Gastrocnemius medialis (tissue), 4 donors: ENCODE results near the gene ZNF287. TPM values are rescaled to one million over a fixed set of nuclear protein-coding genes. Genes with fewer than 3 reads are reported as not detected.

Source experiments
- ATAC-seq, 2 donors: fragments of 150-250 bp; one replicate each; pipeline ENCODE4 v1.9.1; 2016
- DNase-seq, 2 donors: peaks; one replicate each; pipeline ENCODE4 v3.0.0-alpha.2; 2019
- H3K27ac ChIP-seq, 4 donors: fragments of 200-600 bp; sonication (generic); 1 replicate in 1 of 4; 2 replicates in 3 of 4; pipeline ENCODE4 v1.5.1; 2016 to 2018; ENCODE audit warnings: mild to moderate bottlenecking in 2 of 4, moderate library complexity in 1 of 4
- H3K27me3 ChIP-seq, 3 donors: fragments of 200-600 bp; sonication (generic) in 2 of 3; 1 replicate in 1 of 3; 2 replicates in 2 of 3; pipeline versions ENCODE4 v1.5.1 to v1.6.0; 2016 to 2019; ENCODE audit warnings: mild to moderate bottlenecking in 1 of 3, moderate library complexity in 1 of 3
- H3K36me3 ChIP-seq, 2 donors: fragments of 200-600 bp; sonication (generic) in 1 of 2; one replicate each; pipeline ENCODE4 v1.5.1; 2017 to 2018
- H3K4me1 ChIP-seq, 2 donors: fragments of 200-600 bp; sonication (generic) in 1 of 2; one replicate each; pipeline ENCODE4 v1.5.1; 2016 to 2017; ENCODE audit warnings: mild to moderate bottlenecking in 2 of 2
- H3K4me3 ChIP-seq, 4 donors: fragments of 200-600 bp; sonication (generic) in 3 of 4; 1 replicate in 1 of 4; 2 replicates in 3 of 4; pipeline ENCODE4 v1.5.1; 2016 to 2019; ENCODE audit warnings: mild to moderate bottlenecking in 2 of 4
- H3K9me3 ChIP-seq, 3 donors: fragments of 200-600 bp; sonication (generic) in 2 of 3; 1 replicate in 1 of 3; 2 replicates in 2 of 3; pipeline ENCODE4 v1.5.1; 2016 to 2019
- POLR2A ChIP-seq, 2 donors: fragments of 450-650 bp; IDR thresholded peaks; one replicate each; pipeline ENCODE4 v1.6.1; 2017; ENCODE audit warnings: antibody characterized with exemption in 2 of 2, mild to moderate bottlenecking in 2 of 2, moderate library complexity in 2 of 2
- in situ Hi-C, 4 donors: fragments of 200-750 bp; cut with MboI; loops; one replicate each; pipeline versions ENCODE4 v1.15.0 to v1.8.0; 2017; ENCODE audit warnings: low sequenced_read_pairs in 4 of 4
- intact Hi-C: fragments of 100-400 bp; cut with DNase I; formaldehyde crosslinking; loops from one replicate; pipeline ENCODE4 v1.15.1; 2023; ENCODE audit warnings: low total_unique reads
- total RNA-seq, 4 donors: library from RNA; depleted of rRNA; stranded (reverse); fragments of >200 nt; gene quantifications; one replicate each; pipeline versions ENCODE4 v1.1.0 to v1.2.3, GENCODE V29; 2016
- TF ChIP-seq, protein P1 (sequence below), 5 experiments: fragments of 450-650 bp in 3 of 5; fragments of 200-600 bp in 2 of 5; sonication (generic) in 2 of 5; IDR thresholded peaks in 4 of 5; conservative IDR thresholded peaks in 1 of 5; 1 replicate in 4 of 5; 2 replicates in 1 of 5; pipeline ENCODE4 v1.5.1; 2016 to 2019; ENCODE audit warnings: antibody characterized with exemption in 5 of 5, mild to moderate bottlenecking in 3 of 5, moderate library complexity in 3 of 5

ZNF287 gene
- 1 to 10 TPM; 1.5 to 7.2 (median 4.9) TPM for total RNA-seq

DNA sequence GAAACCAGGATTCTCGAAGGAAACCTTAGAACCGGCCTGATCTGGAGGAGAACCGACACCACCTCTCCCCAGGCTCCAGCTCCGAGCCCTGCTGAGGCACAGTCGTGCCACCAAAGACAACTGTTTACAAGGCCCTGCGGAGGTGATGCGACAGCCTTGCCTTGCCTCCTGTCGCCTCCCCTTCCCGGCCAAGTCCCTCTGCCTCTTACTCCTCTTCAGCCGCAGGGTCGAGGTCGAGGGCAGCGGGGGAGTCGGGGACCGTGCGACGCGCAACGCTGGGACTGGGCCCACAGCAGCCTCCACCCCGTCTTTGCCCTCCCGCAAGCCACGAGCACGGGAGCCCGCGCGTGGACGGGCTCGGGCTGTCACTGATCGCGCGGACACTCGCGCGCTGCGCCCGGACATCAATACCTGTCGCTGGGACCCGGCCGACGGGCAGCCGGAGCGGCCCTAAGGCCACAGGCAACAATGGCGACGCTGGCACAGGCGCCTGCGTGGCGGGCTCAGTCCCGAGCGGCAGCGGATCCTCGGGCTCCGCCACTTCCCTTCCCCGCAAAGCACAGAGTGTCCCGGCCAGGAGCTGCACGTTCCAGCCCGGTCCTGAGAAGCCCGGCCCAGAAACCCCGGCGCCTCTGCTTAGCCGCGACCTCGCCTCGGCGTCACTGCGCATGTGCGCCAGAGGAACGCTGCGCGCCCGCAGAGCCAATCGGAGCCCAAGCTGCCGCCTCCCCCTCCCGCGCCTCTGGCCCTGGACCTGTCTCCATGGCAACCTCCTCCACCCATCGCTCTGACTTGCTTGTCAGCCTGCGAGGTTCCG lies at the start of gene ZNF287:
Gene ZNF287, minus strand, starts transcription at position 664 of the 817 bp plus-strand sequence. CDS start 1,473 bp downstream, outside the sequence.
- Histone ChIP-seq H3K27ac (peak within 1 kb of the TSS; percentile 68 to 82 (median 72)), H3K4me1 (peaks cover 7% of the 10 kb centered on the region in 2 donors), H3K27me3 (no peaks in the 10 kb centered on the region), H3K4me3 (peak within 1 kb of the TSS; percentile 76 to 89 (median 84)), H3K9me3 (no peaks in the 10 kb centered on the region), H3K36me3 (peaks cover 6 to 23% of the 10 kb centered on the region in 2 donors)
- in situ Hi-C loops: no loop called here
- ATAC-seq (peak; percentile 95 to 96), DNase-seq (peak; percentile 85 to 86)
- TF ChIP-seq, protein P1, sequence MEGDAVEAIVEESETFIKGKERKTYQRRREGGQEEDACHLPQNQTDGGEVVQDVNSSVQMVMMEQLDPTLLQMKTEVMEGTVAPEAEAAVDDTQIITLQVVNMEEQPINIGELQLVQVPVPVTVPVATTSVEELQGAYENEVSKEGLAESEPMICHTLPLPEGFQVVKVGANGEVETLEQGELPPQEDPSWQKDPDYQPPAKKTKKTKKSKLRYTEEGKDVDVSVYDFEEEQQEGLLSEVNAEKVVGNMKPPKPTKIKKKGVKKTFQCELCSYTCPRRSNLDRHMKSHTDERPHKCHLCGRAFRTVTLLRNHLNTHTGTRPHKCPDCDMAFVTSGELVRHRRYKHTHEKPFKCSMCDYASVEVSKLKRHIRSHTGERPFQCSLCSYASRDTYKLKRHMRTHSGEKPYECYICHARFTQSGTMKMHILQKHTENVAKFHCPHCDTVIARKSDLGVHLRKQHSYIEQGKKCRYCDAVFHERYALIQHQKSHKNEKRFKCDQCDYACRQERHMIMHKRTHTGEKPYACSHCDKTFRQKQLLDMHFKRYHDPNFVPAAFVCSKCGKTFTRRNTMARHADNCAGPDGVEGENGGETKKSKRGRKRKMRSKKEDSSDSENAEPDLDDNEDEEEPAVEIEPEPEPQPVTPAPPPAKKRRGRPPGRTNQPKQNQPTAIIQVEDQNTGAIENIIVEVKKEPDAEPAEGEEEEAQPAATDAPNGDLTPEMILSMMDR (IDR thresholded peaks at IDR 0.05 in 4 of 5, conservative IDR thresholded peaks at IDR 0.05 in 1 of 5): no peak
- TF ChIP-seq POLR2A (IDR thresholded peaks at IDR 0.05): peak; percentile 15 to 48
- intact Hi-C loops: no loop called here

DNA sequence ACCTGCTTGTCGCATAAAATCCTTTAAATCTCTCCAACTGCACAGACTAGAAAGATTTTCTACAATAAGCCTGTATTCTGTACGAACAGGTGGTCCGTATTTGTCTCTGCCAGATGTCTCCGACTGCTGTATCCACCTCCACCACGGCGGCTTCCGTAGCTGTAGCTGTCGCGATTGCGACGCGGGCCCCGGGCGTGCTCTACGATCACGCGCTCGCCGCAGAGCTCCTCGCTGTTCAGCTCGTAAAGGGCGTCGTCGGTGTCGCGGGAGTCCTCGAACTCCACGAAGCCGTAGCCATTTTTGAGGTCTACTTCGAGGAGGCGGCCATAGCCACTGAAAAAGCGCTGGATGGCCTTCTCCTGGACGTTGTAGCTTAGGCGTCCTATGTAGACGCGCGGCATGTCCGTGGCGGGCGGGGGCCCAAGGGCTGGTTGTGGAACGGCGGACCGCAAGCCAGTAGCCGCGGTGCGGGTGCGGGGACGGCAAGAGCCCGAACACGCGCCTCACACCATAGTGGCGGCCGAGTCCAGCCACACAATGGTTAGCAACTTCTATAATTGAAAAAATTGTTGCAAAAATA lies 48.6 kb upstream of the ZNF287 start:
- in situ Hi-C loops (no loop called here), intact Hi-C loops (no loop called here)
- no peak overlapping the region for H3K27ac ChIP-seq
- H3K4me3 ChIP-seq: no peak overlapping the region
- ATAC-seq: no peak
- H3K9me3 ChIP-seq: peaks cover 5 to 38% (median 7%) of the 10 kb centered on the region in 3 donors
- H3K27me3 ChIP-seq: no peaks in the 10 kb centered on the region
- peaks cover 0 to 15% of the 10 kb centered on the region in 2 donors for H3K36me3 ChIP-seq
- DNase-seq: no peak
- H3K4me1 ChIP-seq: no peaks in the 10 kb centered on the region
- TF ChIP-seq, protein P1 (IDR thresholded peaks at IDR 0.05 in 4 of 5, conservative IDR thresholded peaks at IDR 0.05 in 1 of 5): no peak
- TF ChIP-seq POLR2A (IDR thresholded peaks at IDR 0.05): no peak

DNA sequence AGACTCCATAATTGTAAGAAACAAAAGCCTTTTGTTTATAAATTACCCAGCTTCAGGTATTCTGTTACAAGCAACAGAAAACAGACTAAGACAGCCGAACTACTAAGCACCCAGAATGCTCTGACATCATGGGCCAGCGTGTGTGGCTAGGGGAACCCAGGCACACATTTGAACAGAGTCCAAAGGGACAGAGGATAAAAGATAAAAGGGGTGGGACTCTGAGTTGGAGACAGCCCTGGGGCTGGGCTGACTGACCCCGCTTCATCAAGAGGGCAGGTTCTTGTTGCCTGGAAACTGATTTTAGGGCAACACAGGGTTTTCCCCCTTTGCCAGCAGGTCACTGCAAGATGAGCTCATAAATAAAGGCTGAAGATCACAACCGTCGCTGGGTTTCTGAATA lies 30.5 kb upstream of the ZNF287 start:
- no peak for TF ChIP-seq POLR2A (IDR thresholded peaks at IDR 0.05)
- TF ChIP-seq, protein P1 (IDR thresholded peaks at IDR 0.05 in 4 of 5, conservative IDR thresholded peaks at IDR 0.05 in 1 of 5): no peak
- no peak overlapping the region for H3K4me3 ChIP-seq
- H3K27me3 ChIP-seq: no peaks in the 10 kb centered on the region
- peaks cover 0 to under 1% (median 0%) of the 10 kb centered on the region in 3 donors for H3K9me3 ChIP-seq
- H3K4me1 ChIP-seq: no peaks in the 10 kb centered on the region
- ATAC-seq: no peak
- DNase-seq: no peak
- intact Hi-C loops (no loop called here), in situ Hi-C loops (loop anchor here in 2 of 4 donors (25.0 kb wide), 1 partner anchor 388 kb away; no protein-coding TSS in a partner anchor)
- H3K27ac ChIP-seq: no peak overlapping the region
- no peaks in the 10 kb centered on the region for H3K36me3 ChIP-seq

DNA sequence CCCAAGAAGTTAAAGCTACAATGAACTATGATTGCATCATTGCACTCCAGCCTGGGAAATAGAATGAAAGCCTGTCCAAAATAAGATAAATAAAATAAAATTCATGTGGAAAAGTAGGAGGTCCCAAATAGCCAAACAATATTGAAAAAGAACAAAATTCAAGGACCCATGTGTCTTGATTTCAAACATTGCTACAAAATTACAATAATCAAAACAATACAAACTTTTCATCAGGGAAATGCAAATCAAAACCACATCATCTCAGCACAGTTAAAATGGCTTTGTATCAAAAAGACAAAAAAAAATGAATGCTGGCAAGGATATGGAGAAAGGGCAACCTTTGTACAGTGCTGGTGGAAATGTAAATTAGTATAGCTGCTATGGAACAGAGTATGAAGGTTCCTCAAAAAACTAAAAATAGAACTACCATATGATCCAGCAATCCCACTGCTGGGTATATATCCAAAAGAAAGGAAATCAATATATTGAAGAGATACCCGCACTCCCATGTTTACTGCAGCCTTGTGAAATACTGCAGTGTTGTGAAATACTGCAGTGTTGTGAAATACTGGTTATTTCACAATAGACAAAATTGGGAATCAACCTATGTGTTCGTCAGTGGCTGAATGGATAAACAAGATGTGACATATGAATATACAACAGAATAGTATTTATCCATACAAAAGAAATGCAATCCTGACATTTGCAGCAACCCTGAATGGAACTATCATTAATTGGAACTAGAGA lies 24.5 kb upstream of the ZNF287 start:
- no peaks in the 10 kb centered on the region for H3K36me3 ChIP-seq
- no peak overlapping the region for H3K4me3 ChIP-seq
- H3K4me1 ChIP-seq: peaks cover 0 to 3% of the 10 kb centered on the region in 2 donors
- in situ Hi-C loops: loop anchor here in 2 of 4 donors (25.0 kb wide), 1 partner anchor 394 kb away; no protein-coding TSS in a partner anchor
- H3K27ac ChIP-seq: no peak overlapping the region
- no peaks in the 10 kb centered on the region for H3K9me3 ChIP-seq
- ATAC-seq (no peak), DNase-seq (no peak)
- H3K27me3 ChIP-seq: peaks cover 0 to 3% (median 0%) of the 10 kb centered on the region in 3 donors
- intact Hi-C loops: no loop called here
- TF ChIP-seq, protein P1 (IDR thresholded peaks at IDR 0.05 in 4 of 5, conservative IDR thresholded peaks at IDR 0.05 in 1 of 5): no peak
- TF ChIP-seq POLR2A (IDR thresholded peaks at IDR 0.05): no peak
